Liver (tissue), 9 donors: ENCODE results near the gene TMEM45A. TPM values are rescaled to one million over a fixed set of nuclear protein-coding genes. Genes with fewer than 3 reads are reported as not detected.
A peak's percentile ranks its signal among the peaks of the same experiment; 100 is the strongest.

Experiments
- DNase-seq: peaks from one replicate; pipeline ENCODE4 v3.0.0-alpha.2; 2017; ENCODE audit warnings: low spot score
- H3K27ac ChIP-seq, 2 donors: one replicate each; pipeline ENCODE4 v1.7.0; 2013; ENCODE audit warnings: inconsistent platforms in 2 of 2, low read length in 2 of 2, control low read depth in 1 of 2, low read depth in 1 of 2, mild to moderate bottlenecking in 1 of 2
- H3K27me3 ChIP-seq, 4 donors: one replicate each; pipeline versions ENCODE4 v1.6.1 to v1.7.0; 2013; ENCODE audit warnings: low read length in 3 of 4, inconsistent platforms in 1 of 4, mild to moderate bottlenecking in 1 of 4, moderate library complexity in 1 of 4; ENCODE audit not compliant: control insufficient read depth in 4 of 4, insufficient read depth in 4 of 4
- H3K36me3 ChIP-seq, 4 donors: one replicate each; pipeline versions ENCODE4 v1.6.1 to v1.7.0; 2013; ENCODE audit warnings: low read length in 3 of 4, mild to moderate bottlenecking in 3 of 4, low read depth in 1 of 4, moderate library complexity in 1 of 4; ENCODE audit not compliant: control insufficient read depth in 4 of 4, insufficient read depth in 3 of 4
- H3K4me1 ChIP-seq, 4 donors: one replicate each; pipeline versions ENCODE4 v1.6.1 to v1.7.0; 2013; ENCODE audit warnings: low read length in 3 of 4, mild to moderate bottlenecking in 3 of 4, moderate library complexity in 1 of 4; ENCODE audit not compliant: control insufficient read depth in 4 of 4, insufficient read depth in 4 of 4
- H3K4me3 ChIP-seq, 3 donors: one replicate each; pipeline versions ENCODE4 v1.6.1 to v1.7.0; 2013; ENCODE audit warnings: low read length in 3 of 3, control low read depth in 1 of 3, low read depth in 1 of 3, mild to moderate bottlenecking in 1 of 3
- H3K9ac ChIP-seq, 2 donors: one replicate each; pipeline ENCODE4 v1.7.0; 2013; ENCODE audit warnings: low read length in 2 of 2, mild to moderate bottlenecking in 2 of 2, moderate library complexity in 2 of 2, control low read depth in 1 of 2, low read depth in 1 of 2
- H3K9me3 ChIP-seq, 4 donors: one replicate each; pipeline versions ENCODE4 v1.6.1 to v1.7.0; 2013; ENCODE audit warnings: low read length in 3 of 4; ENCODE audit not compliant: control insufficient read depth in 4 of 4
- EGR1 ChIP-seq, 2 donors: IDR thresholded peaks; 2 replicates each; pipeline ENCODE4 v1.6.1; 2016 to 2018; ENCODE audit warnings: antibody characterized with exemption in 2 of 2, low read depth in 2 of 2
- FOXA1 ChIP-seq: IDR thresholded peaks from 2 replicates; pipeline ENCODE4 v1.6.1; 2016; ENCODE audit warnings: antibody characterized with exemption
- FOXA2 ChIP-seq: IDR thresholded peaks from 2 replicates; pipeline ENCODE4 v1.6.1; 2016; ENCODE audit warnings: antibody characterized with exemption
- HNF4A ChIP-seq, 2 donors: conservative IDR thresholded peaks; 2 replicates each; pipeline ENCODE4 v1.6.1; 2016; ENCODE audit warnings: antibody characterized with exemption in 2 of 2, mild to moderate bottlenecking in 2 of 2
- HNF4G ChIP-seq: IDR thresholded peaks from 2 replicates; pipeline ENCODE4 v1.6.1; 2016; ENCODE audit warnings: antibody characterized with exemption
- JUND ChIP-seq, 2 donors: IDR thresholded peaks; 2 replicates each; pipeline ENCODE4 v1.6.1; 2016; ENCODE audit warnings: antibody characterized with exemption in 2 of 2
- MAX ChIP-seq: IDR thresholded peaks from 2 replicates; pipeline ENCODE4 v1.6.1; 2016; ENCODE audit warnings: antibody characterized with exemption
- NR2F2 ChIP-seq: IDR thresholded peaks from 2 replicates; pipeline ENCODE4 v1.6.1; 2016; ENCODE audit warnings: antibody characterized with exemption
- RAD21 ChIP-seq, 2 donors: IDR thresholded peaks; 2 replicates each; pipeline ENCODE4 v1.6.1; 2016; ENCODE audit warnings: antibody characterized with exemption in 2 of 2, mild to moderate bottlenecking in 2 of 2
- REST ChIP-seq: IDR thresholded peaks from 2 replicates; pipeline ENCODE4 v1.6.1; 2016; ENCODE audit warnings: antibody characterized with exemption, mild to moderate bottlenecking
- SP1 ChIP-seq: IDR thresholded peaks from 2 replicates; pipeline ENCODE4 v1.6.1; 2018; ENCODE audit warnings: antibody characterized with exemption, mild to moderate bottlenecking
- TAF1 ChIP-seq: conservative IDR thresholded peaks from 2 replicates; pipeline ENCODE4 v1.6.1; 2016; ENCODE audit warnings: antibody characterized with exemption, mild to moderate bottlenecking
- YY1 ChIP-seq: IDR thresholded peaks from 2 replicates; pipeline ENCODE4 v1.6.1; 2016; ENCODE audit warnings: antibody characterized with exemption, mild to moderate bottlenecking
- WGBS: extraction: QIAGEN DNeasy Blood & Tissue Kit; methylation state at CpG from one replicate; pipeline ENCODE4 v1.1.7; 2013; 5-methylcytosine and 5-hydroxymethylcytosine counted together
- polyA plus RNA-seq, 2 donors: library from polyadenylated mRNA; stranded (reverse) in 1 of 2; unstranded in 1 of 2; fragments of 200-250 nt in 1 of 2; fragments of >200 nt in 1 of 2; fragmentation: Nextera tagmentation in 1 of 2; extraction: Ambion mirVana in 1 of 2; gene quantifications; one replicate each; pipeline versions ENCODE4 v1.2.1 to v1.2.3, GENCODE V29; 2013 to 2015
- total RNA-seq, 2 donors: library from RNA; depleted of rRNA; stranded (reverse); fragments of >200 nt; gene quantifications; one replicate each; pipeline ENCODE4 v1.2.3, GENCODE V29; 2014
- donor health status: healthy.
- donor health status: healthy.
- donor health status: healthy.
- donor health status: healthy.
- donor health status: healthy.

TMEM45A gene
- total and polyA plus RNA-seq, 4 donors, result 7.1 to 65.8 (median 45.1) TPM

- H3K4me1 ChIP-seq, result peaks cover 3 to 56% (median 15%) of the 10 kb centered on the region in 4 donors
- TF ChIP-seq FOXA2, result no peak
- TF ChIP-seq HNF4A (conservative IDR thresholded peaks at IDR 0.05), result no peak
- TF ChIP-seq REST, result no peak
- TF ChIP-seq RAD21 (IDR thresholded peaks at IDR 0.05), result no peak
- TF ChIP-seq HNF4G, result no peak
- TF ChIP-seq FOXA1, result no peak
- no peak for TF ChIP-seq JUND (IDR thresholded peaks at IDR 0.05)
- TF ChIP-seq MAX, result no peak
- TF ChIP-seq YY1, result no peak
- TF ChIP-seq TAF1, result no peak
- no peak for TF ChIP-seq NR2F2
- TF ChIP-seq SP1, result no peak
- no peak overlapping the region for H3K9ac ChIP-seq
- H3K36me3 ChIP-seq, result peaks cover 0 to 2% (median under 1%) of the 10 kb centered on the region in 4 donors
- no peaks in the 10 kb centered on the region for H3K9me3 ChIP-seq
- no peak for DNase-seq
- H3K27me3 ChIP-seq, result no peaks in the 10 kb centered on the region
- H3K4me3 ChIP-seq, result no peak overlapping the region
- H3K27ac ChIP-seq, result peak overlapping the region; percentile 89 to 95
- 74% methylated on average over 4 of the region's 4 CpGs for WGBS
These were observed 30.8 kb downstream of the TMEM45A start for GRCh38 chr3:100523050-100523760.

- Histone ChIP-seq H3K36me3 (peaks cover 0 to 2% (median 0%) of the 10 kb centered on the region in 4 donors), H3K27ac (peak overlapping the region; percentile 67 to 68), H3K27me3 (no peaks in the 10 kb centered on the region), H3K9me3 (no peaks in the 10 kb centered on the region), H3K4me1 (peaks cover 3 to 41% (median 15%) of the 10 kb centered on the region in 4 donors), H3K9ac (no peak overlapping the region), H3K4me3 (no peak overlapping the region)
- DNase-seq, result no peak
- TF ChIP-seq EGR1 (IDR thresholded peaks at IDR 0.05; ENCODE audit: low read depth in 2 of 2), result no peak
- no peak for TF ChIP-seq HNF4G
- WGBS, result 78% methylated on average over 12 of the region's 12 CpGs
These were observed 33.6 kb downstream of the TMEM45A start for GRCh38 chr3:100525753-100526612.
